Subcutaneous adipose tissue (tissue), 4 donors: ENCODE measurements around the gene SGIP1. TPM values are rescaled to one million over a fixed set of nuclear protein-coding genes. Genes with fewer than 3 reads are reported as not detected.

ENCODE experiments used
- total RNA-seq, 4 donors: library from RNA; depleted of rRNA; stranded (reverse); fragments of >200 nt; gene quantifications; one replicate each; pipeline ENCODE4 v1.1.0, GENCODE V29; 2016
- TF ChIP-seq, protein P1 (sequence below): fragments of 450-650 bp; IDR thresholded peaks from one replicate; pipeline ENCODE4 v1.5.1; 2016; ENCODE audit warnings: low read depth, mild to moderate bottlenecking, control low read depth, antibody characterized with exemption, moderate library complexity

SGIP1 gene
- total RNA-seq, 4 donors from 2014 or later, result 5.9 to 23.1 (median 18.0) TPM

GRCh38 chr1:66585002-66585401, 51.0 kb downstream of the SGIP1 start:
- TF ChIP-seq, protein P1, sequence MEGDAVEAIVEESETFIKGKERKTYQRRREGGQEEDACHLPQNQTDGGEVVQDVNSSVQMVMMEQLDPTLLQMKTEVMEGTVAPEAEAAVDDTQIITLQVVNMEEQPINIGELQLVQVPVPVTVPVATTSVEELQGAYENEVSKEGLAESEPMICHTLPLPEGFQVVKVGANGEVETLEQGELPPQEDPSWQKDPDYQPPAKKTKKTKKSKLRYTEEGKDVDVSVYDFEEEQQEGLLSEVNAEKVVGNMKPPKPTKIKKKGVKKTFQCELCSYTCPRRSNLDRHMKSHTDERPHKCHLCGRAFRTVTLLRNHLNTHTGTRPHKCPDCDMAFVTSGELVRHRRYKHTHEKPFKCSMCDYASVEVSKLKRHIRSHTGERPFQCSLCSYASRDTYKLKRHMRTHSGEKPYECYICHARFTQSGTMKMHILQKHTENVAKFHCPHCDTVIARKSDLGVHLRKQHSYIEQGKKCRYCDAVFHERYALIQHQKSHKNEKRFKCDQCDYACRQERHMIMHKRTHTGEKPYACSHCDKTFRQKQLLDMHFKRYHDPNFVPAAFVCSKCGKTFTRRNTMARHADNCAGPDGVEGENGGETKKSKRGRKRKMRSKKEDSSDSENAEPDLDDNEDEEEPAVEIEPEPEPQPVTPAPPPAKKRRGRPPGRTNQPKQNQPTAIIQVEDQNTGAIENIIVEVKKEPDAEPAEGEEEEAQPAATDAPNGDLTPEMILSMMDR, result no peak

DNA sequence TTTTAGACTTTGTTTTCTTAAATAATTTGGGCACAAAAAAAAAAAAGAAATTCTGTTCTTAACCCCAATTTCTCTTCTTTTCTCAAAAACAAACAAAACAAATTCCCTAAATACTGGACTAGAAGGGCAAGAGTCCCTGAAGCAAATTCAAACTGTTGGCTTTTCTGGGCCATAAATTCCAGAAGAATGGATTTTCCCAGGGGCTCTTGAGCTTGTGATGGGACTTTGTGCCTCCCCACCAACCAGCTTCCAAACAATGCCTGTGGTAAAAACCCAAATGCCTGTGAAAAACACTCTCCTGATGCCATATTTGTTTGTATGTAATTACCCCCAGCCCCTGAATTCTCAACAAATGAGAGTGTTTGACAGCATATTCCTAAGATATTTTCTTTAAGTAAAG, 55.4 kb downstream of the SGIP1 start:
- TF ChIP-seq, protein P1, result no peak

DNA sequence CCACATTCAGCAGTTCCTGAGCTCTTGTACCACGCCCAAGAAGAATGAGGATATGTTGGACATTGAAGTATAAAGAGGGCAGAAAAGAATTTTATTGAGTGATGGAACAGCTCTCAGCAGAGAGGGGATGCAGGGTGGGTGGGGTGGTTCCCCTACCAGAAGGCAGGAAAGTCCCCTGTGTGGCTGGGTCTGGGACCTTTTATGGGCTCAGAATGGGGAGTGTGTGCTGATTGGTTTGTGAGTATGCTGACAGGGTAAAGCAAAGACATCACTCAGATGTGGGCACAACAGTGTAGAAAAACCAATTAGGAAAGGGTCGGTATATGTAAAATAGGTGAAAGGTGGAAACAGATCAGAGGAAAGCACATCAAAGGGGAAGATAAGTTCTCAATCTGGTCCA, 62.2 kb downstream of the SGIP1 start:
- TF ChIP-seq, protein P1, result no peak

DNA sequence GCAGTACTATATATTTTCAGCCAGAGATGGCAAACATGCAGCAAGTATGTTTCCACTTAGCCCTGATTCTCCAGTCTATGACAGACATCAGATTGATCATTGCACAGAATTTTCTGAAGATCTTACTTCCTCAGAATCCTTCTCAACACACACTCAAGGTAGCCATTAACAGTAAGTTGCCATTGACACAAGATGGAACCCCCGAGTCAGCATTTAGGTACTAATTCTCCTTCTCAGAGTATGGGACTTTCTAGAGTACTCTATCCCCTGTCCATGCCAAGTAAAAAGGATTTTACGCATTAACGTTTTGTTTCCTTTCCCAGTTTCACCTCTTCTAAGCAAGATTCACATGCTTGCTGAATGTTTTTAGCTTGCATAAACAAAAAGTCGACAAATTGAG, 63.5 kb downstream of the SGIP1 start:
- TF ChIP-seq, protein P1, result no peak

GRCh38 chr1:66598670-66599069, 64.7 kb downstream of the SGIP1 start:
- TF ChIP-seq, protein P1, result no peak

GRCh38 chr1:66599346-66599745, 65.4 kb downstream of the SGIP1 start:
- TF ChIP-seq, protein P1, result no peak

- TF ChIP-seq, protein P1, result no peak
Measured at GRCh38 chr1:66599899-66600737, 66.2 kb downstream of the SGIP1 start.
